Activated CD8-positive, alpha-beta T cell treated with anti-CD3 and anti-CD28 coated beads, Interleukin-2, amount 10 ng/mL, durations not matched to agents 7 days and 5 days (primary cell): Measurements from ENCODE around the gene AADAT. TPM values are rescaled to one million over a fixed set of nuclear protein-coding genes. Genes with fewer than 3 reads are reported as not detected.
"Not testable (repeated sequence)": the region's sequence is repeated elsewhere in the genome, so short reads cannot be mapped to it uniquely, and the experiment has no call there.

Source experiments
- ATAC-seq: fragments of 150-1000 bp; cut with Tn5 transposase; one replicate; pipeline ENCODE4 v1.10.0; 2021; ENCODE audit warnings: moderate library complexity
- CTCF ChIA-PET: fragments of 350-600 bp; sonication (Branson Sonifier 250); formaldehyde crosslinking; loops from one replicate; lab custom pipeline; 2021; ENCODE audit warnings: antibody characterized with exemption; lab: Charles Lee
- POLR2A ChIA-PET: fragments of 350-600 bp; sonication (Branson Sonifier 250); formaldehyde crosslinking; loops from one replicate; lab custom pipeline; 2021; ENCODE audit warnings: antibody characterized with exemption; lab: Charles Lee
- DNase-seq: peaks from one replicate; pipeline ENCODE4 v3.0.0-alpha.2; 2020
- H3K27ac Mint-ChIP-seq: one replicate; pipeline ENCODE4 v1.8.0; 2021; ENCODE audit warnings: mild to moderate bottlenecking, mixed read lengths
- H3K27me3 Mint-ChIP-seq: one replicate; pipeline ENCODE4 v1.8.0; 2021; ENCODE audit warnings: low read depth, mixed read lengths
- H3K36me3 Mint-ChIP-seq: one replicate; pipeline ENCODE4 v1.8.0; 2021; ENCODE audit warnings: low read depth, mixed read lengths
- H3K4me1 Mint-ChIP-seq: one replicate; pipeline ENCODE4 v1.8.0; 2021; ENCODE audit warnings: low read depth, mixed read lengths
- H3K4me3 Mint-ChIP-seq: one replicate; pipeline ENCODE4 v1.8.0; 2021; ENCODE audit warnings: mild to moderate bottlenecking, mixed read lengths
- H3K9me3 Mint-ChIP-seq: one replicate; pipeline ENCODE4 v1.8.0; 2022; ENCODE audit warnings: mixed read lengths; ENCODE audit not compliant: insufficient read depth
- total RNA-seq, 2 experiments: library from RNA; stranded (reverse); gene quantifications; one replicate each; pipeline ENCODE4 v1.2.3, GENCODE V29; 2021

AADAT gene
- total RNA-seq, result not detected

GRCh38 chr4:170089668-170090351, at the start of gene AADAT:
Gene AADAT, minus strand, starts transcription at chr4:170089956. Its CDS starts 266 bp downstream, at chr4:170089690.
- Mint-ChIP-seq H3K27ac (no peak within 1 kb of the TSS), H3K9me3 (no peaks in the 10 kb centered on the region), H3K4me3 (peak within 1 kb of the TSS; percentile 61), H3K36me3 (no peaks in the 10 kb centered on the region), H3K27me3 (peaks cover 36% of the 10 kb centered on the region), H3K4me1 (peaks cover 10% of the 10 kb centered on the region)
- ChIA-PET POLR2A (no interaction called here), CTCF (no interaction called here)
- DNase-seq, result peak; percentile 29
- peak; percentile 85 for ATAC-seq

DNA sequence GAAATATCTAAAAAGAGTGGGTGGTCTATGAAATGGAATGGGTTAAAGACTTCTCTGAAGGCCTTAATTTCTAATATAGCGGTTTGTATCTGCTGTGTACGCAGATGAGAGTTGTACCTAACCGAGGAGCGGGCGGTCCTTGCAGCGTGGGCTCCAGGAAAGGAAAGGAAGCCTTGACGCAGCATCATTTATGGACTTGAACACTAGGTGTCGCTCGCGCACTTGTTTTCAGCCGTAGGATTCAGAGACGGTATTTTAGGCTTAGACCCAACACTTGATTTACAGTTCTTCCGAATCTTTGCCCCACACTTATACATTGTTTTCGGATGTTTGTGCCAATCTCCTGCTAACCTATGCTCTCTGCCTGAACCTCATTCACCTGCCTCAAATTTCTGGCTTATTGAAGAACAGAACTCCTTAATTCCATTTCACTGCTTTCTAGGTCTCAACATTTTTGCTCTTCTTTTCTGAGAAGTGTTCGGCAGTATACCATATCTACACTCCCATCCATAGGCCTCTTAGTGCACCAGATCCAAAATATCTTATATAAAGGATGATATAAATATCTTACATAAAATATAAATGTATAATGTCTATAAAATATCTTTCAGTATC, 48.9 kb upstream of the AADAT start:
- ChIA-PET CTCF (interaction anchor here (1.6 kb wide), 1 partner anchor 121 kb away, joined by 12 read pairs; no protein-coding TSS in a partner anchor), POLR2A (no interaction called here)
- ATAC-seq (peak; percentile 84), DNase-seq (peak; percentile 76)
- Mint-ChIP-seq H3K36me3 (no peaks in the 10 kb centered on the region), H3K4me3 (no peak overlapping the region), H3K27me3 (no peaks in the 10 kb centered on the region), H3K4me1 (peaks cover 3% of the 10 kb centered on the region), H3K27ac (no peak overlapping the region), H3K9me3 (no peaks in the 10 kb centered on the region)

- ATAC-seq (no peak), DNase-seq (no peak)
- POLR2A ChIA-PET, result no interaction called here
- no peak overlapping the region for H3K4me3 Mint-ChIP-seq
- peaks cover 3% of the 10 kb centered on the region for H3K4me1 Mint-ChIP-seq
- H3K9me3 Mint-ChIP-seq, result no peaks in the 10 kb centered on the region
- CTCF ChIA-PET, result interaction anchor here (1.6 kb wide), 1 partner anchor 122 kb away, joined by 12 read pairs; no protein-coding TSS in a partner anchor
- H3K27me3 Mint-ChIP-seq, result no peaks in the 10 kb centered on the region
- H3K27ac Mint-ChIP-seq, result no peak overlapping the region
- no peaks in the 10 kb centered on the region for H3K36me3 Mint-ChIP-seq
These were observed 48.2 kb upstream of the AADAT start for GRCh38 chr4:170137927-170138326.

DNA sequence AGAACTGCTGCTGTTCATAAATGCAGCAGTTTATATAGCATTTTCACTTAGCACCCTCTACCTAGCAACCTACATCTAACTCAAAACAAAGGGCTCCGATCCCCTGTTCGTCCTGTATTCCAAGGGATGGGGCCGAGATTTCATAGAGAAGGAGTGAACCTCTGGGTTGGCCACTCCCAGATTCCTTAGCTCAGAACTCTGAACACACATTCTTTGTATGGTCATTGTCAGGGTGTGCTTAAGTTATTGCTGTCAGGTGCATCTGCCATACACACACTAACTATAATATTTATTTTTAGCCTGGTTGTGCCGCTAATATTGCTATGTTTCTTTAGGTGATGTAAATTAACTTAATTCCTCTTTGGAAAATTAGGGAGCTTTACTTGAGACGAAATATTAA, 47.7 kb upstream of the AADAT start:
- Mint-ChIP-seq H3K27me3 (no peaks in the 10 kb centered on the region), H3K27ac (no peak overlapping the region), H3K9me3 (no peaks in the 10 kb centered on the region), H3K36me3 (no peaks in the 10 kb centered on the region), H3K4me1 (peaks cover 3% of the 10 kb centered on the region), H3K4me3 (no peak overlapping the region)
- no peak for ATAC-seq
- POLR2A ChIA-PET, result no interaction called here
- CTCF ChIA-PET, result interaction anchor here (1.6 kb wide), 1 partner anchor 122 kb away, joined by 12 read pairs; no protein-coding TSS in a partner anchor
- DNase-seq, result no peak

DNA sequence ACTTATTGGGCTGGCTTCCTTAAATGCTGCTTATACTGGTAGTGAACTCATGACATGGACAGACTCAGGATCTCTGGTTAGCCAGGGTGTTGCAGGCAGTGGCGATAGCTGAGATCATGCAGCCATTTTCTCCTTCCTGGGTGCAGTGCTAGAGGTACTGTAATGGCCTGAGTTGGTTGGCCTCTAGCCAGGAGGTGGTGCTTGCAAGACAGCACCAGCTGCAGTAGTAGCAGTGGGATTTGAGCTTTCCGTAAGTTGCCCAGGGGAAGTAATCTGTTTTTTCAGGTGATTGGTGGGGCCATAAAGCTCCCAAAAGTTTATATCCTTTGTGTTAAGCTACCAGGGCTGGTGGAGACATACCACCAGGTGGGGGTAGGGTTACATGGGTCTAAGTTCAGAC, 45.1 kb upstream of the AADAT start:
- DNase-seq (no peak), ATAC-seq (no peak)
- no peaks in the 10 kb centered on the region for H3K9me3 Mint-ChIP-seq
- H3K4me1 Mint-ChIP-seq, result peaks cover 3% of the 10 kb centered on the region
- H3K27me3 Mint-ChIP-seq, result no peaks in the 10 kb centered on the region
- H3K27ac Mint-ChIP-seq, result no peak overlapping the region
- no peaks in the 10 kb centered on the region for H3K36me3 Mint-ChIP-seq
- POLR2A ChIA-PET, result no interaction called here
- no peak overlapping the region for H3K4me3 Mint-ChIP-seq
- CTCF ChIA-PET, result no interaction called here

DNA sequence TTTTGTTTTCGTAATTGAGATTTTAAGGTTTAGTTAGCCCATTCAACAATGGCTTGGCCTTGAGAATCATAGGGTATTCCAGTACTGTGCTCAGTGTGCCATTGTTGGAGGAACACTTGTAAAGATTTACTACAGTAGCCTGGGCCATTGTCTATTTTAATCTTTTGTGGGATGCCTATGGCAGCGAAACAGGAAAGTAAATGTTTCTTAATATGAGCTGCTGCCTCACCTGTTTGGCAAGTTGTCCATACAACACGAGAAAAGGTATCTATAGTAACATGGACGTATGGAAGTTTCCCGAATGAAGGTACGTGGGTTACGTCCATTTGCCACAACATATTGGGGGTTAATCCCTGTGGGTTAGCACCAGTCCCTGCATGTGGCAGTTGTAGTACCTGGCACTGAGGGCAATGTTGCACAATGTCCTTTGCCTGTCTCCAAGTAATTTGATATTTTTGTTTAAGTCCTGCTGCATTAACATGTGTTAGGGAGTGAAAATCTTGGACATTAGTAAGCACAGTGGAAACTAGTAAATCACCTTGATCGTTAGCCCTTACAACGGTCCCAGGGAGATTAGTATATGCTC, 38.6 kb upstream of the AADAT start:
- CTCF ChIA-PET, result no interaction called here

GRCh38 chr4:170127758-170128157, 38.0 kb upstream of the AADAT start:
- Mint-ChIP-seq H3K9me3 (no peaks in the 10 kb centered on the region), H3K27ac (no peak overlapping the region), H3K4me1 (no peaks in the 10 kb centered on the region), H3K36me3 (no peaks in the 10 kb centered on the region), H3K4me3 (no peak overlapping the region), H3K27me3 (peaks cover 3% of the 10 kb centered on the region)
- POLR2A ChIA-PET, result no interaction called here
- ATAC-seq (no peak), DNase-seq (no peak)
- CTCF ChIA-PET, result no interaction called here

More for the DNA sequence above, 38.6 kb upstream of the AADAT start:
- Mint-ChIP-seq H3K4me1 (no peaks in the 10 kb centered on the region), H3K4me3 (no peak overlapping the region), H3K9me3 (no peaks in the 10 kb centered on the region), H3K27ac (no peak overlapping the region), H3K27me3 (peaks cover 3% of the 10 kb centered on the region), H3K36me3 (no peaks in the 10 kb centered on the region)
- ATAC-seq, result no peak
- POLR2A ChIA-PET, result no interaction called here
- no peak for DNase-seq

- Mint-ChIP-seq H3K27me3 (peaks cover 7% of the 10 kb centered on the region), H3K4me3 (no peak overlapping the region), H3K27ac (no peak overlapping the region), H3K36me3 (no peaks in the 10 kb centered on the region), H3K9me3 (no peaks in the 10 kb centered on the region), H3K4me1 (no peaks in the 10 kb centered on the region)
- ChIA-PET POLR2A (no interaction called here), CTCF (no interaction called here)
- ATAC-seq, result no peak
- DNase-seq, result no peak
These were observed 34.6 kb upstream of the AADAT start for GRCh38 chr4:170124406-170124805.

DNA sequence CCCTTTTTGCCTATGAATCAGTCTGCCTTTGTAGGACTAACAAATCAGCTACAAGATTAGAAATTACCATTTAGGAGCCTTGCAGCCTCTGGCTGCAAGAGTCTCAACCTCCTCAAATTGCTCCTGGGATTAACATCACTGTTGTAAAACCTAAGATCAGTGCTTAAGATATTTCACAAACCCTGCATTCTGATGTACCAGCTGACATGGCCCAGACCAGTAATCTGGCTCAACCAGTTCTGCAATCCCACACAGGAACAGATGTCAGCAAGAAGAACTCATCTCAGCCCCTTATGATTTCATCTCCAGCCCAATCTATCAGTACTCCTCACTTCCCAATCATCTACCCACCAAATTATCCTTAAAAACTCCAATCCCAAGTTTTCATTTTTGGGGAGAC, 32.5 kb upstream of the AADAT start:
- H3K36me3 Mint-ChIP-seq, result no peaks in the 10 kb centered on the region
- ATAC-seq (no peak), DNase-seq (no peak)
- ChIA-PET POLR2A (no interaction called here), CTCF (no interaction called here)
- no peak overlapping the region for H3K27ac Mint-ChIP-seq
- no peak overlapping the region for H3K4me3 Mint-ChIP-seq
- H3K27me3 Mint-ChIP-seq, result peaks cover 7% of the 10 kb centered on the region
- no peaks in the 10 kb centered on the region for H3K9me3 Mint-ChIP-seq
- no peaks in the 10 kb centered on the region for H3K4me1 Mint-ChIP-seq

DNA sequence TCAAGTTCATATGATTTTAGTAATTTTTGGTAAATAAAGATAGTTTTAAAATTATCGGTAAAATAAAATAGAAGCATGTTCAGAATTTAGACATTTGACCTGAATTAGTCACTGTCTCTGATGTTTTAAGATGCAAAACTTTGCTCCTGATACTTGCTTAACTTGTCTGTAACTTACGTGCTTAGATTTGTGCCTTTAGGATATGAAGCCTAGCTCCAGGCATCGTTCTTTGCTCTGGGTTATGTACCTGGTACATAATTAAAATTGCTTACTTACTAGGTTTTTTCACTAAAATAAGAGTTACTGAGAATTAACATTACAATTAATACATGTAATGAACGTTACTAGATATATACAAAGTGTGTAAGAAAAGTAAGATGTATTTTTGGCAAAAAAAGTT, 24.9 kb upstream of the AADAT start:
- Mint-ChIP-seq H3K27ac (no peak overlapping the region), H3K4me1 (no peaks in the 10 kb centered on the region), H3K9me3 (no peaks in the 10 kb centered on the region), H3K27me3 (peaks cover 3% of the 10 kb centered on the region), H3K36me3 (no peaks in the 10 kb centered on the region), H3K4me3 (no peak overlapping the region)
- POLR2A ChIA-PET, result no interaction called here
- CTCF ChIA-PET, result no interaction called here
- DNase-seq (no peak), ATAC-seq (no peak)

GRCh38 chr4:170114183-170114582, 24.4 kb upstream of the AADAT start:
- H3K27me3 Mint-ChIP-seq, H3K4me3 Mint-ChIP-seq, DNase-seq, POLR2A ChIA-PET, H3K27ac Mint-ChIP-seq, H3K4me1 Mint-ChIP-seq, H3K36me3 Mint-ChIP-seq, ATAC-seq, CTCF ChIA-PET, H3K9me3 Mint-ChIP-seq: not testable (repeated sequence)

- DNase-seq, result no peak
- ChIA-PET POLR2A (no interaction called here), CTCF (no interaction called here)
- H3K9me3 Mint-ChIP-seq, result no peaks in the 10 kb centered on the region
- H3K4me1 Mint-ChIP-seq, result no peaks in the 10 kb centered on the region
- H3K36me3 Mint-ChIP-seq, result no peaks in the 10 kb centered on the region
- ATAC-seq, result no peak
- H3K27me3 Mint-ChIP-seq, result peaks cover 3% of the 10 kb centered on the region
- no peak overlapping the region for H3K27ac Mint-ChIP-seq
- H3K4me3 Mint-ChIP-seq, result no peak overlapping the region
These were observed 21.8 kb upstream of the AADAT start for GRCh38 chr4:170111546-170111945.
